DMS79 (cell line): ENCODE data around the gene TACR2.
A peak's percentile ranks its signal among the peaks of the same experiment; 100 is the strongest.

ENCODE experiments used
- DNase-seq: peaks from one replicate; lab custom pipeline; 2025; lab: John Stamatoyannopoulos, UW

TACR2 gene

DNA sequence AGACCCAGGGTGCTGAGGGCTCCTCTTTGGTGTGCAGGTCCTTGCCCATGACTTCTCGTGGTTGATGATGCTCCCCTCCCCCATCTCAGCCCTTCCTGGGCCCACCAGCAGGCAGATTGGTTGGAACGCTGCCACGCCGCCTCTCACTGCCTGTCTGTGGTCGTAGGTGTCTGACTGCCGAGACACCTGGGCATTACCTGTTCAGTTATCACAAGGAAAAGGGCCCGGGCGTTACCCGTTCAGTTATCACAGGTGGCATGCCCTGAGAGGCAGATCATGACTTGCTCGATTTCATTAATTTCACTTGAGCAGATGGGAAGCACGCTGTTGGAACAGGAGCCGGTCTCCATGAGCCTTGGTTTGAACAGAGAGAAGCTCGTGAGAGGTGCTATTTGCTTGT is 42.5 kb downstream of the TACR2 start:
- peak; percentile 9 for DNase-seq

DNA sequence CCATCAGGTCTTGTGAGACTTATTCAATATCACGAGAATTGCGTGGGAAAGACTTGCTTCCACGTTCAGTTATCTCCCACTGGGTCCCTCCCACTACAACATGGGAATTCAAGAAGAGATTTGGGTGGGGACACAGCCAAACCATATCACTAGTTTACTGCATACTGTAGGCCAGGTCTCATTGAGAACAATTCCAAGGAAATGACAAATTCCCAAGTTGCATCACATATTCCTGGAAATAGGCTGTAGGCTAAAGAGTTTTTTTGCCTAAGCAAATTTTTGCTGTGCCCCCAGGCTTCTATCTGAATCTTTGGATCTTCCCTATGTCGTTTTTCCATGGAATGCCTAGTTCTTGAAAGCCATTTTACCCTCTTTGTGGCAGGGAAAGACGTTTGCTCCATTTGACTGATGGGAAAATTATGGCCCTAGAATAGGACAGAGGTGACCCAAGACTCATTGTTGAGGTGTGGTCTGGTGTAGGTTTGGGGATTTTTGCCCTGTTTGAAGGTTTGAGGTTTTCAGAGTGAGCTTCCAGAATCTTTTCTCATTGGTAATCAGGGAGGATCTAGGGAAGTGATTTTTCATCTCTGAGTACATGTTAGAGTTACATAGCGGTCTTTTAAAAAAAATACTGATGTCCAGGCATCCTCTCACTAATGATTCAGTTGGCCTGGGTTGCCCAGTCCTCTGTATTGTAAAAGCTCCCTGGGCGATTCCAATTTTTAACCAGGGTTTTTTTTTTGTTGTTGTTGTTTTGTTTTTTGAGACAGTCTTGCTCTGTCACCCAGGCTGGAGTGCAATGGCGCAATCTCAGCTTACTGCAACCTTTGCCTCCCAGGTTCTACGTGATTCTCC is 44.4 kb downstream of the TACR2 start:
- DNase-seq = no peak

DNA sequence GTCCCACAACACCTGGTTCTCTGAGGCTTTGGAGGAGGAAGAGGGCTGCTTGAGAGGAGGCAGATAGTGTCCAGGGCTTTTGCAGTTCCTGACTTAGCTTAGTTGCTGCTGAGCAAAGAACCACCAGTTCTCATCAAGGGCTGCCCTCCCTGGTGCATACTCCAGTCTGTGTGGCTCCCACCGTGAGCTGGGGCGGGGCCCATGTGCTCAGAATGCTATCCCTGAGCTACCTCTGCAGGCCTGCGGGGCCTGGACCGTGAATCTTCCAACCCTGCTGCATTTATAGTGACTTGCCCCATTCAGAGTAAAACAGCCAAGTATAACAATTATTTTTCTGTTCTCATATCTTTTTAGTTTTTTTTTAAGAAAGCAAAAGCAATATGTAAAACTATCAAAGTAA is 49.2 kb downstream of the TACR2 start:
- no peak for DNase-seq

DNA sequence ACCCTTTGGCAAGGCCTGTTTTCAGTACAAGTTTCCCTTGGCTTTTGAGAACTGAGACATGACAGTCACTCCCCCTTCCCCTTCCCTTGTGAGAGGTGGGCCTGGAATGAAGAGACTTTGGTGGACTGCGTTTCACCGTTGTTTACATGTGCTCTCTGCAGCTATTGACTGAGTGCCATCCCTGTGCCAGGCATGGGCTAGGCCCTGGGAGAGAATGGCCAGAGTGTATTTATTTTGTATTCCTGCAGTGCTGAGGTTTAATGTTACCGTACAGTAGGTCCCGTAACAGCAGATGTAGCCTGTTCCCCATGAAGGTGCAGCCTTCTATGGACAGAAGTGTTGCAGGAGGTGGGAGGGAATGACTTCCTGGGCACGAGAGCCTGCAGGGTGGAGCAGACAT is 50.0 kb downstream of the TACR2 start:
- DNase-seq = no peak

DNA sequence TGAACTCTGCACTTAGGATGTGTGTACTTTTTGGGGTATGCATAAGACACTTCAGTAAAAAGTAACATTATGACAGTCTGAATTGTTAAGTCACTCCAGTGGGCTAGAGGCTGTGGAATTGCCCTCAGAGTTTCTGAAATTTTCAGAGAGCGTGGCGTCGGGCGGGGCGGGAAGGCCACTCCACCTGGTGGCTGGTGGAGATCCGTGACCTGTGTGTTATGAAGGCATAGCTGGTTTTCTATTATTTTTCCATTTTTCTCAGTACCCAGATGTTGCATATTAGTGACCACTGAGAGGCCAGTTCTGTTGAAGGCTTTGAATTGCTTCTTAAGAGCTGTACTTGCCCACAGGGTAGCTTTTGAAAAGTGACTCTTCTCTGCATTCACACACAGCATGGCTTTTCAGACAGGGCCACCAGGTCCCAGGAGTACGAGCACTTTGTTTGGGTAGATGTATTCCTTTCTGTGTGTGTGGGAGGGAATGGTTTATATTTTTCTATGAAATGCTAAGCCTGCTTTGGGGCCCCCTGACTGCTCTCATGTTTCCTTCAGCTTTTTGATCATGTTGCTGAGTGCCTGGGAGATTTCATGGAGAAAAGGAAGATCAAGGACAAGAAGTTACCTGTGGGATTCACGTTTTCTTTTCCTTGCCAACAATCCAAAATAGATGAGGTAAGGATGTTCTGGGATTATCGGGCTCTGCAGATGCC is 52.3 kb downstream of the TACR2 start:
- no peak for DNase-seq

DNA sequence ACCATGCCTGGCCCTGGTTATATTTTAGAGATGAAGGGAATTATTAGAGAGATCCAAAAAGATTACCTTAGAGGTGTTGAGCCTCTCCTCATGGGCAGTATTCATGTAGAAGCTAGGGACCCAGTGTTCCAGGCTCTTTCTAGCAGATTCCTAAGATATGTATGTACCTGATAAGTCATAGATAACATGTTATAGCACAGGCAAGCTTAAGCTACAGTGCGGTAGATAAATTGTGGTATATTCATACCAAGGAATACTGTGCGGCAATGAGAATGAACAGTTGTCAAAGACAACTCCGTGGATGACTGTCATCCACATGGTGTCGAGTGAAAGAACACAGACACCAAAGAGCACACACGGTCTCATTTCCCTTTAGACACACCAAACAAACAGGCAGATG is 53.1 kb downstream of the TACR2 start:
- DNase-seq = no peak

DNA sequence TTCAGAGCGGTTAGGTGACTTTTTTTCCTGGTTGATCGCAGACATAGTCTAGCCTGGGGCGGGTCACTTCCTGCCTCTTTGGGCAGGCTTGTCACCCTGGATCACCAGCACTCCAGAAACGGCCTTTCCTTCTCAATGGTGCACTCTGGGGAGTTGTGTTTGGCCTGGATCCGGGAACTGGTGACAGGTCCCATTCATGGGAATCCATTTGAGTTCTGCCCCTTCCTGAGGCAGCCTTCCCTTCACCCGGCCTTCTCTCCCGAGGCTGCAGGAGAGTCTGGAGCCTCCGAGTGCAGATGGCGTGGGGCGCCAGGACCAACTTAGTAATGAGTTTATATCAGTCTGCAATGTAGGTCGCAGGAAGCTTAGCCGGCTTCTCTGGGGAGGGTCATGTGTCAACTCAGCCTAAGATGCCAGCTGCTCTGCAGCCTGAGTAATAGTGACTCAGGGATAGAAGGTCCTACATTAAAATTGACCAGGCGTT is 54.2 kb downstream of the TACR2 start:
- no peak for DNase-seq

DNA sequence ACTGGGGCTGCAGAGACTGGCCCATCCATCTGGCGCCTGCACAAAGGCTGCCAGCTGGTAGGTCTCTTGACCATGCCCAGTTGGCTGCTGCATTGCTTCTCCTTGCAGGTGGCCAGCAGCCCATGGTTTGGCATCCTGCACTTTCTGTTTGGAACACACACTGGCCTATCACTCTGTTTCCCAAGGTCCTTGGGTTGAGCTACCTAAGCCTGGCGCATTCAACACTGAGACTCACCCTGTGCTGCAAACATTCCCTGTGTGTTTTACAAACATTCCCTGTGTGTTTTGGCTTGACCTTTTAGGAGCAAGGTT is 55.5 kb downstream of the TACR2 start:
- DNase-seq = no peak

DNA sequence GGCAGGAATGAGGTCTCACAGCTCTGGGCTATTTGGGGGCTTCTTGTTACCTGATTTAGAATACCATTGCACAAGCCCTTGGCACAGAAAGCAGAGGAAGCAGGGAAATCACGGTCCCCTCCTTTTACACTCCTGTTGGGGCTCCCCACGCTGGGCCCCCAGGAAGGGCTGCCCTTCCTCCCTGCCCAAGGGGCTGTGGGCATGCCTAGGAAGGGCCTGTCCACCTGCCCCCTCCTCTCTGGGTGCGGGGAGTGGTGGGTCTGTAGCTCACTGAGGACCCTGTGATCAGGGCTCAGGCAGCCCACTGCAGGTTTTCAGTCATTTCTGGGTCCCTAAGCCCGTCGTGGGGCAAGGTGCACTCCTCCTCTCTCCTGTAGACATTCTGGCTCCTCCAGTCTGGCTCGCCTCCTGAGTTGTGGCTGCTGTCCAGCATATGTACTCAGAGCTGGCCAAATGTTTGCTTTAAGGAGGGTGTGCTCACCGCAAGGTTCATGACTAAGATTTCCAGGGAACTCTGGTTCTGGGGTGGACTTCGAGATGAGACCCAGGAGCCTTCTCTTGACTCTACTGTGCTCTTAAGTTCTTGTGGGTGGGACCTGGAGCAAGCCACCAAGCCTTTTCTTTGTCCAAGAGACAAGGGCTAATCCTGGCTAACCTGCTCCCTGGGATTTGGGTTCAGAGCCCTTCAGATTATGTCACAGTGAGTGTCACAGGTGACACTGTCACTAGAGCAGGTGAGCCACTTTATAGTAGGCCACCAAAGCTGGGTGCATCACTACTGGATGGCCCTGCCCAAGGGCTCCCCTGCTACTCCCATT is 56.0 kb downstream of the TACR2 start:
- peak; percentile 60 for DNase-seq

DNA sequence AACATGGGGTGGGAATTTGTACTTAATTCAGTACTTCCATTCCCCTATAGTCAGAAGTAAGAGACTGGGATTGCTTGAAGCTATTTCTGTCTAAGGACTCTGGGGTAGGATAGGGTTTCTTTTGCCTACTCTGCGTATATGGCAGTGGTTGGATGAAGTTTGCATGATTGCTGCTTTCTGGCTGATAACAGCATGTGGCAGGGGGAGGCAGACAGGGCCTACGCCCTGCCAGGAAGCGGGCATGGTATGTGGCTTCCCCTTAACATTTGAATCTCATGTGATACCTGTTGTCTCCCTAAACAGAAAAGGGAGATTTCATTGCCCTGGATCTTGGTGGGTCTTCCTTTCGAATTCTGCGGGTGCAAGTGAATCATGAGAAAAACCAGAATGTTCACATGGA is 57.1 kb downstream of the TACR2 start:
- DNase-seq = no peak

DNA sequence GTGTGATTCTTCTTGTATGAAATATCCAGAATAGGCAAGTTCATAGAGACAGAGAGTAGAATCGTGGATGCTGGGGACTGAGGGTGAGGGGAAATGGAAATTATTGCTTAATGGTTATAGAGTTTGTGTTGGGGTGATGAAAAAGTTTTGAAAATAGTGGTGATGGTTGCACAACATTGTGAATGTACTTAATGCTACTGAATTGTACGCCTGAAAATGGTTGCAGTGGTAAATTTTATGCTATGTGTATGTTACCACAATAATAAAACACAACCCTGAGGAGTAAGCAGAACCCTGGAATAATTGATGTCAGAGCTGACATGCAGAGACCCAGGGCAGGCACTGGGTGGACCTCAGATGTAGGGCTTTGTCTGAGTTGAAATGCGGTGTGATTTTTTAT is 57.6 kb downstream of the TACR2 start:
- no peak for DNase-seq

DNA sequence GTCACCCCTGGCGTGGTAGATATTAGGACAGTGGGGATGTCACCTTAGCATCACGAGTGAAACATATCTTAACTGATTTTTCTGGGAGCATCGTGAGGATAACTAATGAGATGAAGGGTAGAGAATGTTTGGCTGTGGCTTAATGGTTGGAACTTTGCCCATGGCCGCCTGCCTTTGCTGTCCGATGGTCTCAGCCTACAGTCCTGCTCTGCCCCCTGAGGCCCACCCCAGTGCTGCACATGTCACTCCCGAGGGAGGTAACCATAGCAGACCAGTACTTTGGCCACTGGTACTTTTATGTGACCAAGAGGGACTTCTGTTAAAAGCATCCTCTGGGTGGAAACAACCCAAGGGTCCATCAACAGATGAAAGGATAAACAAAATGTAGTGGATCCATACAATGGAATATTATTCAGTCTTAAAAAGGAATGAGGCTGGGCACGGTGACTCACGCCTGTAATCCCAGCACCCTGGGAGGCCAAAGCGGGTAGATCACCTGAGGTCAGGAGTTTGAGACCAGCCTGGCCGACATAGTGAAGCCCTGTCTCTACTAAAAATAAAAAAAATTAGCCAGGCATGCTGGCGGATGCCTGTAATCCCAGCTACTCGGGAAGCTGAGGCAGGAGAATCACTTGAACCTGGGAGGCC is 58.4 kb downstream of the TACR2 start:
- DNase-seq = no peak

DNA sequence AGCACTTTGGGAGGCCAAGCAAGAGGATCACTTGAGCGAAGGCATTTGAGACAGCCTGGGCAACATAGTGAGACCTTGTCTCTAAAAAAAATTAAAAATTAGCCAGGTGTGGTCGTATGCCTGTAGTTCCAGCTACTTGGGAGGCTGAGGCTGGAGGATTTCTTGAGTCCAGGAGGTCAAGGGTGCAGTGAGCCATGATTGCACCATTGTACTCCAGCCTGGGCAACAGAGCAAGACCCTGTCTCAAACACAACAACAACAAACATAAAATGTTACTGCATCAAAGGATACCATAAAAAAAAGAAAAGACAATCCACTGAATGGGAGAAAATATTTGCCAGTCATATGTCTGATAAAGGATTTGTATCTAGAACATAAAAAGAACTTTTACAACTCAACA is 60.5 kb downstream of the TACR2 start:
- DNase-seq = no peak

DNA sequence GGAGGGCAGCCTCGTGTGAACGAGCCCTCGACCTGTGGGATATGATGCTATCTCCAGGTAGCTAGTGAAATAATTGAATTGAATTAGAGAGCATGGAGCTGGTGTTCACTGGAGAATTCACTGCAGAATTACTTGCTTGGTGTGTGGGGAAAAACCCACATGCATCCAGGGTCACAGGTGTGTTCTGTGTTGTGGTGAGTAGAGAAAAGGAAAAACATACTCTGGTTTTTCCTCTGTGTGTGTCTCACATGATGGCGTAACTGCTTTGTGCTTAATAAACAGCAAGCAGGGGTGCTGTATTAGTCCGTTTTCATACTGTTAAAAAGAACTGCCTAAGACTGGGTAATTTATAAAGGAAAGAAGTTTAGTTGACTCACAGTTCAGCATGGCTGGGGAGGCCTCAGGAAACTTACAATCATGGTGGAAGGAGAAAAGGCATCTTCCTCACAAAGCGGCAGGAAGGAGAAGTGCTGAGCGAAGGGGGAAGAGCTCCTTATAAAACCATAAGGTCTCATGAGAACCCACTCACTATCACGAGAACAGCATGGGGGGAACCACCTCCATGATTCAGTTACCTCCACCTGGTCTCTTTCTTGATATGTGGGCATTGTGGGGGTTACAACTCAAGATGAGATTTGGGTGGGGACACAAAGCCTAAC is 62.6 kb downstream of the TACR2 start:
- no peak for DNase-seq
